ENCODE measurements around the gene GPX8.

The GPX8 gene

GRCh38 chr5:55172937-55173686, 13.1 kb downstream of the GPX8 start, which contains the start of gene CDC20B:
CDC20B (minus strand) TSS chr5:55173177; CDS start chr5:55173000, 177 bp downstream.
- peak; percentile 79 for DNase-seq

GRCh38 chr5:55173687-55174230, 13.8 kb downstream of the GPX8 start:
- DNase-seq = no peak

- DNase-seq = no peak
These were observed 15.8 kb downstream of the GPX8 start for GRCh38 chr5:55175781-55176175.

- peak; percentile 85 for DNase-seq
These were observed 16.3 kb downstream of the GPX8 start for GRCh38 chr5:55176176-55176818.

- no peak for DNase-seq
These were observed 17.1 kb downstream of the GPX8 start for GRCh38 chr5:55177078-55177477.

- DNase-seq = no peak
These were observed 20.0 kb downstream of the GPX8 start for GRCh38 chr5:55180016-55180415.

- DNase-seq = peak; percentile 63
These were observed 27.4 kb downstream of the GPX8 start for GRCh38 chr5:55187370-55187769.

- DNase-seq = peak; percentile 75
These were observed 28.9 kb downstream of the GPX8 start for GRCh38 chr5:55188656-55189540.

- no peak for DNase-seq
These were observed 31.2 kb downstream of the GPX8 start for GRCh38 chr5:55191165-55191564.

- DNase-seq = no peak
These were observed 45.0 kb downstream of the GPX8 start for GRCh38 chr5:55205001-55205400.

- no peak for DNase-seq
These were observed 51.4 kb downstream of the GPX8 start for GRCh38 chr5:55211184-55211874.

All from COR-L47 (cell line).